Measurements from ENCODE around the gene EFHC1.
A peak's percentile ranks its signal among the peaks of the same experiment; 100 is the strongest.

EFHC1 gene

GRCh38 chr6:52538252-52538900 lies 118.2 kb downstream of the EFHC1 start:
- no peak for DNase-seq (ENCODE audit: low spot score)
- FAIRE-seq = no peak

- peak; percentile 62 for DNase-seq (ENCODE audit: low spot score)
- no peak for FAIRE-seq
Observed at GRCh38 chr6:52538901-52539354, 118.8 kb downstream of the EFHC1 start.

- DNase-seq (ENCODE audit: low spot score) (peak; percentile 51), FAIRE-seq (no peak)
Observed at GRCh38 chr6:52539607-52540006, 119.5 kb downstream of the EFHC1 start.

GRCh38 chr6:52540286-52540902 lies 120.3 kb downstream of the EFHC1 start:
- DNase-seq (ENCODE audit: low spot score) (no peak), FAIRE-seq (no peak)

GRCh38 chr6:52541135-52541534 lies 121.0 kb downstream of the EFHC1 start:
- FAIRE-seq (no peak), DNase-seq (ENCODE audit: low spot score) (no peak)

- DNase-seq (ENCODE audit: low spot score) = no peak
- no peak for FAIRE-seq
Observed at GRCh38 chr6:52543262-52543661, 123.1 kb downstream of the EFHC1 start.

GRCh38 chr6:52543729-52544601 lies 123.8 kb downstream of the EFHC1 start:
- FAIRE-seq (no peak), DNase-seq (ENCODE audit: low spot score) (peak; percentile 43)

- FAIRE-seq (no peak), DNase-seq (ENCODE audit: low spot score) (no peak)
Observed at GRCh38 chr6:52544602-52545405, 124.7 kb downstream of the EFHC1 start.

GRCh38 chr6:52545406-52546119 lies 125.4 kb downstream of the EFHC1 start:
- FAIRE-seq = no peak
- no peak for DNase-seq (ENCODE audit: low spot score)

GRCh38 chr6:52546192-52546591 lies 126.0 kb downstream of the EFHC1 start:
- FAIRE-seq (no peak), DNase-seq (ENCODE audit: low spot score) (no peak)

GRCh38 chr6:52546678-52547077 lies 126.5 kb downstream of the EFHC1 start:
- FAIRE-seq (no peak), DNase-seq (ENCODE audit: low spot score) (no peak)

- DNase-seq (ENCODE audit: low spot score) (no peak), FAIRE-seq (no peak)
Observed at GRCh38 chr6:52547647-52548352, 127.7 kb downstream of the EFHC1 start.

GRCh38 chr6:52548353-52548713 lies 128.2 kb downstream of the EFHC1 start:
- DNase-seq (ENCODE audit: low spot score) (no peak), FAIRE-seq (no peak)

GRCh38 chr6:52548999-52549398 lies 128.9 kb downstream of the EFHC1 start:
- FAIRE-seq = no peak
- no peak for DNase-seq (ENCODE audit: low spot score)

- DNase-seq (ENCODE audit: low spot score) (no peak), FAIRE-seq (no peak)
Observed at GRCh38 chr6:52549428-52549827, 129.3 kb downstream of the EFHC1 start.

GRCh38 chr6:52550014-52550575 lies 130.0 kb downstream of the EFHC1 start:
- DNase-seq (ENCODE audit: low spot score) = no peak
- FAIRE-seq = no peak

GRCh38 chr6:52550870-52551269 lies 130.7 kb downstream of the EFHC1 start:
- DNase-seq (ENCODE audit: low spot score) = no peak
- FAIRE-seq = no peak

GRCh38 chr6:52551483-52552277 lies 131.5 kb downstream of the EFHC1 start:
- FAIRE-seq (no peak), DNase-seq (ENCODE audit: low spot score) (peak; percentile 45)

GRCh38 chr6:52552278-52552643 lies 132.1 kb downstream of the EFHC1 start:
- DNase-seq (ENCODE audit: low spot score) (no peak), FAIRE-seq (no peak)

Data from RCC 7860 (cell line).